GM19455 (cell line): ENCODE measurements around the gene PLEKHO1.
"Not testable (repeated sequence)": the region's sequence is repeated elsewhere in the genome, so short reads cannot be mapped to it uniquely, and the experiment has no call there.

Experiments
- ATAC-seq: cut with Tn5 transposase; IDR thresholded peaks from one replicate; pipeline ENCODE4 v1.9.1; 2021; ENCODE audit not compliant: unreplicated experiment

PLEKHO1 gene

GRCh38 chr1:150168960-150169601, 19.4 kb downstream of the PLEKHO1 start:
- ATAC-seq, result no peak

GRCh38 chr1:150171801-150172200, 22.1 kb downstream of the PLEKHO1 start:
- no peak for ATAC-seq

DNA sequence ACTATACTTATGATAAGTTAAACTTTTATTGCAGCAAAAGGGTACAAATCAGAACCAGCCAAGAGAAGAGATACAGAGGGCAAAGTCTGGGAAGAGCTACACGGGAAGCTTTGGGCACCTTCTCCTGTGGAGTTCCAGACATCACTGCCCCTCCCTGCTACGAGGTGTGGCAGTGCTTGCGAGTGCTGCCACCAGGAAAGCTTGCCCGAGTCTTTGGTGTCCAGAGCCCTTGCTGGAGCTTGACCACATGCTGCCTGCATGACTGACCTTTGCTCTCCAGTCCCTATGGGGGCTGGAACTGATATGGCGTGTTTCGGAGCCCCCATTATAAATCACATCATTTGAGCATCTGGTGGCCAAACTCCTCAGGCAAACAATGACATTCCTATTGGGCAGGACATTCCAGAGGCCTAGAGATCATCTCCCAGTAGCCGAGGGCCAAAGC, 23.4 kb downstream of the PLEKHO1 start:
- ATAC-seq, result no peak

DNA sequence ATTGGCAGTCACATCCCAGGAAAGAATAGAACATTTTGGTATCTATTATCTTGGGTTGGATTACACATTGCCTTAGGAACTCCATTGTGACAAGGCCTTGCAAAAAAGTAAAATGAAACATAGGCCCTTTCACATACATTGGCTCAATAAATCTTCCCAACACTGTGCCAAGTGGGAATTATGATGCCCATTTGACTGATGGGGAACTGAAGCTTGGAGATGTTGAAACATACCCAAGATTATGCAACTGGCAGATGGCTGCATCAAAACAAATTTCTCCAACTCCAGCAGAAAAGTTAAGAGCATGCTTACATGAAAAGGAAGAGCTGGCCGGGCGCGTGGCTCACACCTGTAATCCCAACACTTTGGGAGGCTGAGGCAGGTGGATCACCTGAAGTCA, 26.9 kb downstream of the PLEKHO1 start:
- no peak for ATAC-seq

GRCh38 chr1:150178548-150178947, 28.8 kb downstream of the PLEKHO1 start:
- ATAC-seq, result no peak

DNA sequence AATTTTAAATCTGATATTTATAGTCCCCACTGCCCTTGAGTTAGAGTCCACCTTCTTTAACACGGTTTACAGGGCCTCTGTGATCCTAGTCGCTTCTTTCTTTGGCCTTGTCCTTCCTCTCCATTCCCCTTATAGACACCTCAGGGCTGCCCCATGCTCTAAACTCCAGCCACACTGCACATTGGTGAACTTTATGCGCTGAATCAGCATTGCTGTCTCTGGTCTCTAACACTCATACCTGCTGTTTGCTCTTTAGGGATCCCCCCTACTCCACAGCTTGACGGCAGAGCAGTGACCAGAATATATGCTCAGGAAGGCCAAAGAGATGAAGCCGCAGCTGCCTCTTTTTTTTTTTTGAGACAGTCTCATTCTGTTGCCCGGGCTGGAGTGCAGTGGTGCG, 30.2 kb downstream of the PLEKHO1 start:
- no peak for ATAC-seq

- no peak for ATAC-seq
Observed at GRCh38 chr1:150180474-150180873, 30.8 kb downstream of the PLEKHO1 start.

GRCh38 chr1:150182247-150182646, 32.5 kb downstream of the PLEKHO1 start:
- ATAC-seq, result no peak

- ATAC-seq, result no peak
Observed at GRCh38 chr1:150183061-150183460, 33.3 kb downstream of the PLEKHO1 start.

DNA sequence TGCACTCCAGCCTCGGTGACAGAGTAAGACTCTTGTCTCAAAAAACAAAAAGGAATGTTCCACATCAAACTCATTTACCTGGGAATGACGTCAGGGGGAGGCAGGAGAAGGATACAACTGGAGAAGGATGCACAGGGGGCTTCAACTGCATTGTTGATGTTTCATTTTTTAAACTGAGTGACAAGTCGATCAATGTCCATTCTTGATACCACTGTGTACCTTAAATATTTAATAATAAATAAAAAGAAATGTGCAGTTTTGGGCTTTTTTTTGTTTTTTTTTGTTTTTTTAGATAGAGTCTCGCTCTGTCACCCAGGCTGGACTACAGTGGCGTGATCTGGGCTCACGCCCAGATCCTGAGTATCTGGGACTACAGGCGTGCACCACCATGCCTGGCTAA, 35.8 kb downstream of the PLEKHO1 start:
- ATAC-seq, result no peak

DNA sequence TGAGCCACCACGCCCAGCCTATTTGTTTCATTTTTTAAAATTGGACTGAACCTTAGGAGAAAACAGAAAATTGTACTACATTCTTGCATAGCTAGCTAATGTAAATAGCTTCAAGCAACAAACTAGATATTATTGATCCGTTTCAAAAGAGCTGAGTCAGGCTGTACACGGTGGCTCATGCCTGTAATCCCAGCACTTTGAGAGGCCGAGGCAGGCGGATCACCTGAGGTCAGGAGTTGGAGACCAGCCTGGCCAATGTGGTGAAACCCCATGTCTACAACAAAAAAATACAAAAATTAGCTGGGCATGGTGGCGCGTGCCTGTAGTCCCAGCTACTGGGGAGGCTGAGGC, 36.7 kb downstream of the PLEKHO1 start:
- not testable (repeated sequence) for ATAC-seq

GRCh38 chr1:150186789-150187559, 37.3 kb downstream of the PLEKHO1 start:
- no peak for ATAC-seq

GRCh38 chr1:150187560-150187931, 37.8 kb downstream of the PLEKHO1 start:
- ATAC-seq, result no peak

GRCh38 chr1:150192012-150192411, 42.3 kb downstream of the PLEKHO1 start:
- no peak for ATAC-seq

DNA sequence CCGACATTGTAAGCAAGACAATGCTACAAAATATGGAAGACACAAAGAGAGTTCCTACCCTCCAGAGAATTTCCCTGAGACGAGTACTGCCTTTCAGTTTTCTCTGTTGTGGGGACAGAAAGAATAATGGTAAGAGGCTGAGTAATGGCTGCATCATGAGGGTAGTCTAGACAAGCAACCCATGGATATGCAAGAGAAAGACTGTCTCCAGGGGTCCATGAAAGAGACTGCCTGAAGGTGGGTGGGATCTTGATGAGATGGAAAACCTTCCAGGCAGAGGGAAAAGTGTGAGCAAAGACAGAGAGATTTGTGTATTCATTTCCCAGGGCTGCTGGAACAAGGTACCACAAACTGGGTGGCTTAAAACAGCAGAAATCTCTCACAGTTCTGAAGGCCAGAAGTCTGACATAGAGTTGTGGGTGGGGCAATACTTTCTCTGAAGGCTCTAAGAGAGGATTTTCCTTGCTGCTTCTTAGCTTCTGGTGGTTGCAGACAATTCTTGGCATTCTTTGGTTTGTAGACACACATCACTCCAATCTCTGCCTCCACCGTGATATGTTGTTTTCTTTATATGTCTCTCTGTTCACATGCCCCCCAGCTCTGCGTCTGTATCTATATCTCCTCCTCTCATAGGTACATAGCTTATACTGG, 44.8 kb downstream of the PLEKHO1 start:
- no peak for ATAC-seq

- ATAC-seq, result no peak
Observed at GRCh38 chr1:150196417-150196816, 46.7 kb downstream of the PLEKHO1 start.

GRCh38 chr1:150207281-150207971, 57.7 kb downstream of the PLEKHO1 start:
- no peak for ATAC-seq

DNA sequence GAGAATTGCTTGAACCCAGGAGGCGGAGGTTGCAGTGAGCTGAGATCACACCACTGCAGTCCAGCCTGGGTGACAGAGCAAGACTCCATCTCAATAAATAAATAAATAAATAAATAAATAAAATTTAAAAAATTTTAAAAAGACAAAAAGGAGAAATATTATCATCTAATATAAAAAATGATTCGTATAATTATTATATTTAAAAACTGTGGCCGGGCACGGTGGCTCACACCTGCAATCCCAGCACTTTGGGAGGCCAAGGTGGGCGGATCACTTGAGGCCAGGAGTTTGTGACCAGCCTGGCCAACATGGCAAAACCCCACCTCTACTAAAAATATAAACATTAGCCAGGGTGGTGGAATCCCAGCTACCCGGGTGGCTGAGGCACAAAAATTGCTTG, 58.7 kb downstream of the PLEKHO1 start:
- ATAC-seq, result not testable (repeated sequence)
